HG03378 (cell line): ENCODE data around the gene PCTP.

ENCODE experiments used
- ATAC-seq: cut with Tn5 transposase; IDR thresholded peaks from one replicate; pipeline ENCODE4 v1.9.1; 2021; ENCODE audit warnings: mild to moderate bottlenecking, moderate library complexity; ENCODE audit not compliant: unreplicated experiment

The PCTP gene

GRCh38 chr17:55727275-55727674 is 23.6 kb upstream of the PCTP start:
- no peak for ATAC-seq

- no peak for ATAC-seq
These were observed 22.9 kb upstream of the PCTP start for GRCh38 chr17:55727920-55728319.

GRCh38 chr17:55728361-55728760 is 22.5 kb upstream of the PCTP start:
- no peak for ATAC-seq

DNA sequence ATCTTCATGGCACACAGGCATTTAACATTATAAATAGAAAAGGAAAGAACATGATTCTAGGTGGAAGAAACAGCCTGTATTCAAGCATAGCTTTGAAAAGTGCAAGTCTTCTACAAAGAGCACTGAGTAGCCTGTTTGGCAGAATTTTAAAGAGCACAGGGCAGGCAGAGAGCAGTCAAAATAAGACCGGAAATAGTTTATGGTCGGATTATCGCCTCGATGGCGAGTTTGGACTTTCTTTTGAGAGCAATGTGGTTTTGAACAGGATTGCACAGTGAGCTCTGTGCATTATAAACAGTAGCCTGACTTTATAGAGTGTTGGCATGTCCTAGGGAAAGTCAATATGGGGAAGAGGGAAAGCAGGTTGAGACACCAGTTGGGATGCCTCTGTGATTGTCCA is 22.0 kb upstream of the PCTP start:
- ATAC-seq, result no peak

GRCh38 chr17:55729484-55729883 is 21.4 kb upstream of the PCTP start:
- ATAC-seq, result no peak

GRCh38 chr17:55730380-55730779 is 20.5 kb upstream of the PCTP start:
- no peak for ATAC-seq

GRCh38 chr17:55730808-55731207 is 20.0 kb upstream of the PCTP start:
- no peak for ATAC-seq

DNA sequence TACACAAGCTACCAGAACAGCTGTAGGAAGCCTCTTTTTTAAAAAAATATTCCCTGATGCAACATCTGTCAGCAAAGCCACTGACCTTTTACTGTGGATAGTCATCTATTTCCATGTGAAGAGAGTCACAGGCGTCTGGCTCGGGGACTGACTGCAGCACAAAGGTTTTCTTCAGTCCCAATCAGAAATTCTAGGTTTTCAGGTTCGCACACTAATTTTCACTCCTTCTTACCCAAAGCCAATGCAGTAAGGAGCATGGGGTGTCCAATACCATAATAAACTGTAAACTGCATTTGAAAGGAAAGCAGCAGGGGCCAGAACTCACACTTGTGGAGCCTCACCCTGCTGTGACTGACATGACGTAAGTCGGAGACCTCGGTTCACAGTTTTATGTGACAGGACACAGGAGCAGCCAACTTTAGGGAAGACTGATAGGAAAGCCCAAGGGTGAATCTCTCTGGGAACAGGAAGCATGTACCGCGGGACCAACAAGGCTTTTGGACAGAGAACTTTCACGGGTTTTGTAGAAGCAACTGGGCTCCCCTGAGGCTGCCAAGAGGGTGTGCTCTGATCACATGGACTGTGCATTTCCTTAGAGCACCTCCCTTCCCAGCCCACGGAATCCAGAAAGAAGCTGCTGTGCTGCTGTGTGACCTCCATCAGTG is 19.1 kb upstream of the PCTP start:
- ATAC-seq, result no peak

GRCh38 chr17:55734128-55734781 is 16.6 kb upstream of the PCTP start:
- peak; percentile 59 for ATAC-seq

GRCh38 chr17:55735731-55736405 is 15.0 kb upstream of the PCTP start:
- no peak for ATAC-seq

- ATAC-seq, result no peak
These were observed 12.8 kb upstream of the PCTP start for GRCh38 chr17:55737976-55738501.

DNA sequence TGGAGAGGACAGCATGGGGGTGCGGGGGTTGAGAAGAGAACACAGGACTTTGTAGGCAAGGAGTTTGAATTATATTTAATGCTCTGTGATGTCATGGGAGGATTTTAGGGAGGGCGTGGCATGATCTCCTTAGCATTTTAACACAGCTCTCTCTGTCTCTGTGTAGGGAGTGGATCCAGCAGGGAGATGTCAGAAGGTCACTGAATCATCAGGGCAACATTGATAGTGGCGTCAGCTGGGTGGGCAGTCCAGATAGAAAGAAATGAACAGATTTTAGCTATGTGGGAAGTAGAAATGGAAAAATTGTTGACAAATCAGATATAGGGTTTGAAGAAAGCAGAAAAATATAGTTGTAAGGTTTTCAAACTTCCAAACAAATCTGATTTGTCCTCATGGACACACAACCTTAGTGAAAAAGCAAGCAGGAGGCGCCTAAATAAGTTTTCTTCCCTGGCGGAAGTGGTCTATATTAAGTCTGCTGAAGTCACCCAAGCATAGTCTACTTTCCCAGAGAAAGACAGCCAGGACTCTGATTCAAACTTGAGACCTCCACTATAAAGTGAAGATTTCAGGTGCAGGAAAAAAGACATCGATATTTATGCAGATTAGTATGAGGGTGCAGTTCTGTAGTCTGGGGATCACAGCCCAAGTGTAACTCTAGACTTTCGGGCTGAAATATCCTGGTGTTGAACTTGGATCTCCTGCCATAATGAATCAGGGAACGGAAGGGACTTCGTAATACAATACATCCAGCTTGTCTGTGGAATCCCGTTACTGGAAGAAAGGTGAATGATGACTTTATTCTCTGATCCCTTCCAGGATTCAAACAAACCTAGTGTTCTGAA is 10.1 kb upstream of the PCTP start:
- ATAC-seq, result no peak

DNA sequence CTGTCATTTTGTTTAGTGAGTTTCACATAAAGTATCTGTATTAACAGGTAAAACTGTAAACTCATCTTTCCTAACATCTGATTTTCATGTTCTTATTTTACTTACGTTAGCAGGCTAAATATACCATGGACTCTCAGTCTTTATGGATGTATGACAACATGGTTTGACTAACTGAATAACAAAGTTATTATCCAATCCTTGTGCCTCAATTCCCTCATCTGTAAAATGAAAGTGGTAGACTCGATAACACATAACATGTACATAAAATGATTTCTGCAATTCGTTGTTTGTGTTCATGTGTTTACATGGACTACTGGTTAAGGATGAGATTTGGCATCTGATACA is 9.5 kb upstream of the PCTP start:
- ATAC-seq, result no peak

GRCh38 chr17:55742272-55743102 is 8.4 kb upstream of the PCTP start:
- ATAC-seq, result peak; percentile 90

DNA sequence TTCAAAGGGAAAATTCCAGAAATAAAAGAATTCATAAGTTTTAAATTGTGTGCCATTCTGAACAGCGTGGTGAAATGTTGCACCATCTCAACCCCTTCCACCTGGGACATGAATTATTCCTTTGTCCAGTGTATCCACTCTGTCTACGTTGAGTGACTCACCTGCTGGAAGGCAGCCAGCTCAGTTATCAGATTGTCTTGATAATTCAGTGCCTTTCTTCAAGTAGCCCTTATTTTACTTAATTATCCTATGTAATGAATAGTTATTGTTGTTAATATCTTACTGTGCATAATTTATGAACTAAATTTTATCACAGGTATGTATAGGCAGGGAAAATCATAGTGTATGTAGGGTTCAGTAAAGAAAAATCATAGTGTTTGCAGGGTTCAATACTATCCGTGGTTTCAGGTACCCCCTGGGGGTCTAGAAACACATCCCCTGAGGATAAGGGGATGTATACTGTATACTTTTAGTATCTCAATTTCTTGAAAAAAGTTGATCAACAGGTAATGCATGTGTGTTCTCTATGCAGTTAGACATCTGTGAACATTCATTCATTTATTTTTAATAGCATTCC is 7.7 kb upstream of the PCTP start:
- ATAC-seq, result peak; percentile 38

- no peak for ATAC-seq
These were observed 5.6 kb upstream of the PCTP start for GRCh38 chr17:55745258-55745657.

DNA sequence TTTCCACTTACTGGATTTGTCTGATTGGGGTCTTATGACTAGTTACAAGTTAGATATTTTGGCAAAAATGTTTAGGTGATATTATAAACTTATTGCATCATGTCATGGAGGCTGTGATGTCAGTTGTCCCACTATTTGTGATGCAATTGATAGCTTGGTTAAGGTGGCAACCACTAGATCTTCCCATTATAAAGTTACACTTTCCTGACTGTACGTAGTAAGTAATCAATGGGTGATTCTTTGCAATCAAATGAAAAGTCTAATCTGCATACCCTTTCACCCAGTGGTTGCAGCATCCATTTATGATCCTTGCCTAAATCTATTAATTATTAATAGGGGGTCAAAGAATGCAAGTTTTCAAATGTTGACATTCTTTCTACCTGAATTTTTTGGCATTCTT is 4.4 kb upstream of the PCTP start:
- ATAC-seq, result no peak

DNA sequence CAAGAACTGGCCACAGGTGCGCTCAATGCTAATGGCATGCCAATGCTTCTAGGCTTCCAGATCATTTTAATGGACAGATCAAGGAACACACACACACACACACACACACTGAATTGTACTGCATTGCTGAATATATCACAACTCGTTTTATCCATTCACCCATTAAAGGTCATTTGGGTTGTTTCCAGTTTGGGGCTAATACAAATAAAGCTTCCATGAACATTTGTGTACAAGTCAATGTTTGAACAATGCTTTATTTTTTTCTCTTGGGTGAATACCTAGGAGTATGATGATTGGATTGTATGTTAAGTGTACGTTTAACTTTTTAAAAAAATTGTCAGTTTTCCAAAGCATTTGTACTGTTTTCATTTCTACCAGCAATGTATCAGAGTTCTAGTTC is 3.6 kb upstream of the PCTP start:
- ATAC-seq, result no peak

- no peak for ATAC-seq
These were observed 2.0 kb upstream of the PCTP start for GRCh38 chr17:55748841-55749240.

GRCh38 chr17:55749985-55750384 is 866 bp upstream of the PCTP start:
- no peak for ATAC-seq
